HCT116 (cell line): ENCODE results near the gene ACTL7B. TPM values are rescaled to one million over a fixed set of nuclear protein-coding genes. Genes with fewer than 3 reads are reported as not detected.

Experiments used
- ATAC-seq: fragments of 200-7000 bp; cut with Tn5 transposase; 2 replicates; pipeline ENCODE4 v1.9.1; 2020; ENCODE audit warnings: mild to moderate bottlenecking, moderate library complexity
- BruUV-seq: library from RNA; stranded (reverse); fragments of 400-500 nt; replicated peaks from 2 replicates; lab custom pipeline; 2021; lab: Mats Ljungman, UMichigan
- CTCF ChIA-PET: fragments of 300-600 bp; sonication (Branson Sonifier 250); formaldehyde crosslinking; loops from one replicate; lab custom pipeline; 2021; ENCODE audit warnings: antibody characterized with exemption; lab: Charles Lee
- POLR2A ChIA-PET: fragments of 300-600, 350-600 bp; sonication (Branson Sonifier 250); formaldehyde crosslinking; loops from one replicate; lab custom pipeline; 2021; ENCODE audit warnings: antibody characterized with exemption; lab: Charles Lee
- RAD21 ChIA-PET, 2 experiments: fragments of 300-600 bp; sonication (Branson Sonifier 250); formaldehyde crosslinking; loops; one replicate each; lab custom pipeline; 2023; ENCODE audit warnings: low total read pairs in 2 of 2; ENCODE audit not compliant: uncharacterized antibody in 2 of 2, unreplicated experiment in 2 of 2, low non-redundant PET in 1 of 2; lab: Charles Lee
- DNase-seq: peaks from one replicate; pipeline ENCODE4 v3.0.0-alpha.2; 2010; ENCODE audit warnings: low read depth, low spot score
- H2AFZ ChIP-seq: fragments of 200-600 bp; shearing (Covaris generic), sonication (generic); 2 replicates; pipeline ENCODE4 v1.6.1; 2017; ENCODE audit warnings: low read depth, mixed run types, mixed read lengths, antibody characterized with exemption, low read length; ENCODE audit not compliant: poor library complexity, severe bottlenecking
- H3K27ac ChIP-seq: 2 replicates; pipeline ENCODE4 v1.5.1; 2012; ENCODE audit warnings: low read depth, low read length
- H3K27me3 ChIP-seq: fragments of 200-600 bp; sonication (generic); 2 replicates; pipeline ENCODE4 v1.6.1; 2016; ENCODE audit warnings: mixed run types, low read length, mixed read lengths; ENCODE audit not compliant: insufficient read depth
- H3K36me3 ChIP-seq, 2 experiments: fragments of 200-500 bp in 1 of 2; fragments of 200-600 bp in 1 of 2; sonication (Bioruptor generic) in 1 of 2; sonication (generic) in 1 of 2; 2 replicates each; pipeline versions ENCODE4 v1.5.1 to v1.6.1; 2014 to 2016; ENCODE audit warnings: low read length in 2 of 2, inconsistent platforms in 1 of 2, mixed read lengths in 1 of 2, mixed run types in 1 of 2; ENCODE audit not compliant: insufficient read depth in 2 of 2, control insufficient read depth in 1 of 2
- H3K4me1 ChIP-seq, 2 experiments: fragments of 200-600 bp in 1 of 2; sonication (generic) in 1 of 2; 2 replicates each; pipeline versions ENCODE4 v1.5.1 to v1.6.1; 2012 to 2017; ENCODE audit warnings: low read length in 2 of 2, inconsistent platforms in 1 of 2, mild to moderate bottlenecking in 1 of 2, mixed read lengths in 1 of 2, mixed run types in 1 of 2, moderate library complexity in 1 of 2; ENCODE audit not compliant: insufficient read depth in 2 of 2, control insufficient read depth in 1 of 2
- H3K4me2 ChIP-seq: fragments of 200-600 bp; sonication (generic); 2 replicates; pipeline ENCODE4 v1.6.1; 2017; ENCODE audit warnings: mixed run types, low read length, mixed read lengths
- H3K4me3 ChIP-seq, 2 experiments: fragments of 200-600 bp in 1 of 2; sonication (generic) in 1 of 2; replicated peaks in 1 of 2; 2 replicates each; pipeline ENCODE4 v1.5.1; 2011 to 2016; ENCODE audit warnings: low read length in 2 of 2, control low read depth in 1 of 2, low read depth in 1 of 2, mild to moderate bottlenecking in 1 of 2, mixed read lengths in 1 of 2, mixed run types in 1 of 2
- H3K79me2 ChIP-seq: fragments of 200-600 bp; sonication (generic); 2 replicates; pipeline ENCODE4 v1.6.1; 2017; ENCODE audit warnings: mild to moderate bottlenecking, mixed run types, low read length, moderate library complexity, mixed read lengths; ENCODE audit not compliant: insufficient read depth
- H3K9ac ChIP-seq: fragments of 200-600 bp; sonication (generic); 2 replicates; pipeline ENCODE4 v1.6.1; 2016; ENCODE audit warnings: low read length, mixed read lengths
- H3K9me2 ChIP-seq: fragments of 200-600 bp; sonication (generic), shearing (Covaris generic); 2 replicates; pipeline ENCODE4 v1.6.1; 2017; ENCODE audit warnings: mixed run types, mild to moderate bottlenecking, moderate library complexity; ENCODE audit not compliant: insufficient read depth
- H3K9me3 ChIP-seq, 2 experiments: fragments of 200-500 bp in 1 of 2; fragments of 200-600 bp in 1 of 2; sonication (Bioruptor generic) in 1 of 2; sonication (generic) in 1 of 2; 2 replicates each; pipeline ENCODE4 v1.6.1; 2014 to 2017; ENCODE audit warnings: low read length in 2 of 2, mixed read lengths in 2 of 2, inconsistent platforms in 1 of 2, low read depth in 1 of 2, mild to moderate bottlenecking in 1 of 2, mixed run types in 1 of 2, moderate library complexity in 1 of 2; ENCODE audit not compliant: control insufficient read depth in 1 of 2, insufficient read depth in 1 of 2
- H4K20me1 ChIP-seq: fragments of 200-600 bp; sonication (generic), shearing (Covaris generic); 2 replicates; pipeline ENCODE4 v1.6.1; 2017; ENCODE audit warnings: mixed run types, mild to moderate bottlenecking, moderate library complexity; ENCODE audit not compliant: insufficient read depth
- ATF3 ChIP-seq: IDR thresholded peaks from 2 replicates; pipeline ENCODE4 v1.6.1; 2012
- CBX3 ChIP-seq: IDR thresholded peaks from 2 replicates; pipeline ENCODE4 v1.6.1; 2012; ENCODE audit warnings: low read depth
- CEBPB ChIP-seq: IDR thresholded peaks from 2 replicates; pipeline ENCODE4 v1.6.1; 2012; ENCODE audit warnings: low read depth
- EGR1 ChIP-seq: IDR thresholded peaks from 2 replicates; pipeline ENCODE4 v1.6.1; 2012; ENCODE audit warnings: low read depth
- ELF1 ChIP-seq: IDR thresholded peaks from 2 replicates; pipeline ENCODE4 v1.6.1; 2012; ENCODE audit warnings: low read depth, borderline replicate concordance
- EZH2 ChIP-seq: fragments of 200-600 bp; sonication (generic); IDR thresholded peaks from 2 replicates; pipeline ENCODE4 v1.6.1; 2017; ENCODE audit warnings: antibody characterized with exemption, mixed run types
- EZH2phosphoT487 ChIP-seq: fragments of 200-600 bp; IDR thresholded peaks from 2 replicates; pipeline ENCODE4 v1.6.1; 2018; ENCODE audit warnings: antibody characterized with exemption, borderline replicate concordance
- JUND ChIP-seq: IDR thresholded peaks from 2 replicates; pipeline ENCODE4 v1.6.1; 2012
- MAX ChIP-seq: IDR thresholded peaks from 2 replicates; pipeline ENCODE4 v1.6.1; 2012
- POLR2A ChIP-seq: IDR thresholded peaks from 2 replicates; pipeline ENCODE4 v1.7.0; 2011; ENCODE audit warnings: borderline replicate concordance; ENCODE audit not compliant: insufficient read depth, insufficient read length; ENCODE audit errors: extremely low read depth
- REST ChIP-seq: IDR thresholded peaks from 2 replicates; pipeline ENCODE4 v1.6.1; 2012; ENCODE audit warnings: low read depth
- SIN3A ChIP-seq: IDR thresholded peaks from 2 replicates; pipeline ENCODE4 v1.6.1; 2012; ENCODE audit warnings: low read depth
- SRF ChIP-seq: IDR thresholded peaks from 2 replicates; pipeline ENCODE4 v1.6.1; 2012; ENCODE audit warnings: low read depth
- YY1 ChIP-seq: IDR thresholded peaks from 2 replicates; pipeline ENCODE4 v1.6.1; 2011; ENCODE audit warnings: low read length, low read depth, moderate library complexity, mild to moderate bottlenecking; ENCODE audit not compliant: insufficient replicate concordance; ENCODE audit errors: extremely low read depth
- ZBTB33 ChIP-seq: IDR thresholded peaks from 2 replicates; pipeline ENCODE4 v1.6.1; 2011; ENCODE audit warnings: mild to moderate bottlenecking, low read length, moderate library complexity; ENCODE audit not compliant: insufficient replicate concordance; ENCODE audit errors: extremely low read depth
- ZNF274 ChIP-seq: fragments of 200-500 bp; sonication (Bioruptor generic); IDR thresholded peaks from 2 replicates; pipeline ENCODE4 v1.6.1; 2014; ENCODE audit warnings: mild to moderate bottlenecking, low read depth, low read length, inconsistent platforms
- intact Hi-C: fragments of 100-400 bp; cut with micrococcal nuclease; formaldehyde crosslinking; loops from 2 replicates; pipeline ENCODE4 v1.10.0; 2022
- total RNA-seq: library from RNA; stranded (reverse); gene quantifications from one replicate; pipeline ENCODE4 v1.2.1, GENCODE V29; 2021; ENCODE audit not compliant: unreplicated experiment

The ACTL7B gene
- total RNA-seq, 1 experiment from 2014 or later, result not detected

GRCh38 chr9:108897324-108898096 is 41.7 kb upstream of the ACTL7B start:
- Histone ChIP-seq H3K4me2 (no peak overlapping the region), H3K27ac (no peak overlapping the region), H3K36me3 (peaks cover 44 to 53% of the 10 kb centered on the region in 2 experiments; a peak in 3 of 4 replicates), H3K4me3 (no peak overlapping the region), H3K9ac (no peak overlapping the region), H3K9me2 (no peaks in the 10 kb centered on the region), H2AFZ (no peak overlapping the region), H3K27me3 (no peaks in the 10 kb centered on the region), H4K20me1 (no peaks in the 10 kb centered on the region), H3K9me3 (no peaks in the 10 kb centered on the region), H3K79me2 (no peaks in the 10 kb centered on the region), H3K4me1 (no peaks in the 10 kb centered on the region)
- ATAC-seq (no peak), DNase-seq (no peak)
- no TSS peak for BruUV-seq
- intact Hi-C loops, result no loop called here
- ChIA-PET RAD21 (no interaction called here), POLR2A (no interaction called here), CTCF (no interaction called here)
- TF ChIP-seq CBX3, result no peak
- TF ChIP-seq ZBTB33, result no peak
- no peak for TF ChIP-seq SRF
- no peak for TF ChIP-seq EZH2phosphoT487
- TF ChIP-seq EGR1, result no peak
- TF ChIP-seq MAX, result no peak
- TF ChIP-seq CEBPB, result no peak
- TF ChIP-seq YY1, result no peak
- TF ChIP-seq JUND, result no peak
- no peak for TF ChIP-seq EZH2
- TF ChIP-seq ELF1, result no peak
- no peak for TF ChIP-seq REST
- TF ChIP-seq ATF3, result no peak
- TF ChIP-seq SIN3A, result no peak
- TF ChIP-seq POLR2A, result no peak
- TF ChIP-seq ZNF274, result no peak
